Measurements from ENCODE around the gene JMJD1C.
"Not testable (repeated sequence)": the region's sequence is repeated elsewhere in the genome, so short reads cannot be mapped to it uniquely, and the experiment has no call there.

Gene JMJD1C

DNA sequence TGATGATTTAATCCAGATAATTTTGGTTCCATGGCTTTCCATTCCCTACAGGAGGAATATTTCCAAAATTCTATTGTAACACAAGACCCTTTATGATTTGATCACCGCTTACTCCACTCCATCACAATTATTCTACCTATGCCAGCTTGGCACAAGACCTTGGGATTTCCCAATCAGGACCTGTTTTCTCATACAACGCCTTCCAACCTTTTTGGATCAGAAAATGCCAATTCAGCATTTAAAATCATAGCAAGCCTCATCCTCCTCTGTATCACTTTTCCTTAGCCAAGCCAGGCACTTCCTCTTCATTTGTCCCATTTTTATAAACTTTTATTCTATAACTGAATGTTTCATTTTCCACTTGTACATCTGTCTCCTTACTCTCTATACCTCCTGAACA is 100.9 kb downstream of the JMJD1C start:
- DNase-seq (ENCODE audit: low read depth in 1 of 2, low spot score in 1 of 2) = no peak

GRCh38 chr10:63363951-63364350 is 101.8 kb downstream of the JMJD1C start:
- no peak for DNase-seq (ENCODE audit: low read depth in 1 of 2, low spot score in 1 of 2)

DNA sequence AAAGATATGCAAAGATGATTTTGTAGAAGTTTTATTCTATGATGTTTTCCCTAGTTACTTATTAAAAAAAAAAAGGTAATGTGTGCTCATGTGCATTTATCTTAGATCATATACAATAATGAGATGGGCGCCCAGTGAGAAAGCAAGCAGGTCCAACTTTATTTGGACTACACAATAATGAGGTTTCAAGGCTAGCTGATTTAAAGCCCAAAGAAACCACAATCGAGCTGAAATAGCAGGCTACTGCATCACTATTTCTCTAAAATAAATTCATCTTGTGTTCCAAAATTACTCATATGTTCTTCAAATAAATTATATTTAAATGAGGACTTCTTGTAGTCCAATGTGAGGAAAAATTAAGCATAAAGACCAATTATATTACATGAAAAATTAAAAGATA is 110.1 kb downstream of the JMJD1C start:
- no peak for DNase-seq (ENCODE audit: low read depth in 1 of 2, low spot score in 1 of 2)

- no peak for DNase-seq (ENCODE audit: low read depth in 1 of 2, low spot score in 1 of 2)
Observed at GRCh38 chr10:63352976-63353375, 112.8 kb downstream of the JMJD1C start.

DNA sequence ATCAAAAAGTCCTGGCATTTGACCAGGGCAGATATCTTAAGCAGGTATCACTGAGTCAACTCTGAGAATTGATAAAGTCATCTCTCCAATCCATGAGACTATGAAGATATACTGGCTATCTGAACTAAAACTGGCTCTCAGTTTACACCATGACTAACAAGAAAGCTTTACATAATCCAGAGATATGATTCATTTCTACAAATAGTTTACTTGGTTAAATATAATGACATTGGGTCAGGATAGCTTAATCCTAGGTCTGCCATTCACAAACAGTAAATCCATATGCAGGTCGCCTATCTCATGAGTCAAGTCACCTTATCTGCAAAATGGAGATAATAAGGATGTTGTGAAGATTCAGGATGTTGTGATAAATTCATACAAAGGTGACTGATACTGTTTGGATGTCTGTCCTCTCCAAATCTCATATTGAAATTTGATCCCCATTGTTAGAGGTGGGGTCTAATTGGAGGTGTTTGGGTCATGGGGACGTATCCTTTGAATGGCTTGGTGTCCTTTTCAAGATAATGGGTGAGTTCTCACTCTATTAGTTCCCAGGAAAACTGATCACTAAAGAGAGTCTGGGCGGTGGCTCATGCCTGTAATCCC is 117.4 kb downstream of the JMJD1C start:
- no peak for DNase-seq (ENCODE audit: low read depth in 1 of 2, low spot score in 1 of 2)

GRCh38 chr10:63346015-63346441 is 119.7 kb downstream of the JMJD1C start:
- no peak for DNase-seq (ENCODE audit: low read depth in 1 of 2, low spot score in 1 of 2)

GRCh38 chr10:63344269-63344668 is 121.5 kb downstream of the JMJD1C start:
- no peak for DNase-seq (ENCODE audit: low read depth in 1 of 2, low spot score in 1 of 2)

- no peak for DNase-seq (ENCODE audit: low read depth in 1 of 2, low spot score in 1 of 2)
Observed at GRCh38 chr10:63343476-63343875, 122.3 kb downstream of the JMJD1C start.

- DNase-seq (ENCODE audit: low read depth in 1 of 2, low spot score in 1 of 2) = not testable (repeated sequence)
Observed at GRCh38 chr10:63339640-63340039, 126.1 kb downstream of the JMJD1C start.

DNA sequence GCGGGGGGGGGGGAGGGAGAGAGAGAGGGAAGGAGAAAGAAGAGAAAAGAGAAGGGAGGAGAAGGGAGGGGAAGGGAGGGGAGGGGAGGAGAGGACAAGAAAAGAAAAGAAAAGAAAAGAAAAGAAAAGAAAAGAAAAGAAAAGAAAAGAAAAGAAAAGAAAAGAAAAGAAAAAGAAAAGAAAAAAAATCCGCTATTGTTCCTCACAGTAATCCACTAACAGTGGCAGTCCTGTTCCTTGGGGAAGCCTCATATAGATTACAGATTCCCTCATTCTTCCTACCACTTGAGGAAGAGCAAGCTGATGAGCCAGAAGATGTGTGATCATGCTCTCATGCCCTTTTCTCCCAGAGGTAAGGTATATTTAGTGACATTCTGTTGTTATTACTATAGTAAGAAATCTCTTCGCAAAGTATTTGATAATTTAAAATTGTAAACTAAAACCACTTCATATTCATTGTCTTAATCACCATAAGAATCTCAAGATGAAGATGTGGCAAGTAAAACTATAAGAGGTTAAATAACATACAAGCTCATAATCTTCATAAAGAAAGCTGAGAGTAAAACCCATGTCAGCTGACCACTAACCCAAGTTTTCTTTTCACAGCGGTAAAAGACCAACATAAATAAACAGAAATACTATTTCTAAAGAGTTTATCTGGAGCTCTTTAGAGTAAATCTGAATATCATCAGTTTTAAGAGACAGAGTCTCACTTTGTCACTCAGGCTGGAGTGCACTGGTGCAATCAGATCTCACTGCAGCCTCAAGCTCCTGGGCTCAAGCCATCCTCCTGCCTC is 128.1 kb downstream of the JMJD1C start:
- no peak for DNase-seq (ENCODE audit: low read depth in 1 of 2, low spot score in 1 of 2)

- no peak for DNase-seq (ENCODE audit: low read depth in 1 of 2, low spot score in 1 of 2)
Observed at GRCh38 chr10:63331586-63331985, 134.2 kb downstream of the JMJD1C start.

DNA sequence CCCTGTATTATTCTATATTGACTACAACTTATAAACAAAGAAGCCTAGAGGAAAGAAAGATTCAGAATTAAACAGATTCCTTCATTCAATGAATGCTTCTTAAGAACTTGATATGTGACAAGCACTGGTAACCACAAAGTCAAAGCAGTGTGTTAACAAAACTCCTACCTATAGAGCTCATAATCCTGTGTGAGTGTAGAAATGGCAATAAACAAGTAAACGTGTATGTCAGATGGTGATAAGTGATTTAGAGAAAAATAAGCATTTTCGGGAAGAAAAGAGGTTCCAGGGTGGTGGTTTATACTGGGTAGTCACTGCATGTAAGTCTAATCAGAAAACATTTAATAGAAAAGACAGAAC is 141.3 kb downstream of the JMJD1C start:
- no peak for DNase-seq (ENCODE audit: low read depth in 1 of 2, low spot score in 1 of 2)

DNA sequence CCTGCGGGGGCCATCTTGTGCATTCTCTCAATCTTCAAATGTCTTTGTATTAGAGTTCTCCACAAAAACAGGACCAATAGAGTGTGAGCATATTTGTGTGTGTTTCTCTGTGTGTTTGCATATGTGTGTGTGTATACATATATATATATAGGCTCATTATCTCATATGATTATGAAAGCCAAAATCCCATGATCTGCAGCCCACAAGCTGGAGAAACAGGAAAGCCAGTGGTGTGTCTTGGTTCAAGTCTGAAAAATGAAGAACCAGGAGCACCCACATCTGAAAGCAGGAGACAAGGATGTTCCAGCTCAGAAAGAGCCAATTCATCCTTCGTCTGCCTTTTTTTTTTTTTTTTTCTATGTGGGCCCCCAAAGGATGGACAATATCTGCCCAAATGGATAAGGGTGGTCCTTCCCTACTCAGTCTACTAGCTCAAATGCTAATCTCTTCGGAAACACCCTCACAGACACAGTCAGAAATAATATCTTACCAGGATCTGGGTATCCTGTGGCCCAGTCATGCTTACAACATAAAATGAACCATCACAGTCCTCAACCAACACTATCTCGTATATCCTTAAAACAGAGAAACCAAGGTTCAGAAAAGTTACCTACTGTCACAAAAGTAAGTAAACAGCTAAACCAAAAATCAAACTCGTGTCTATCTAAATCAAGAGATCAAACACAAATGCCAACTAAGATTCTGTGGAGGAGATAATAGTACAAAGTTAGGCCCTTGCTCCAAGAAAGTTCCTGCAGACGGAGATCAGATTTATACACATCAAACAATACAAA is 141.9 kb downstream of the JMJD1C start:
- DNase-seq (ENCODE audit: low read depth in 1 of 2, low spot score in 1 of 2) = no peak

GRCh38 chr10:63320683-63321082 is 145.1 kb downstream of the JMJD1C start:
- DNase-seq (ENCODE audit: low read depth in 1 of 2, low spot score in 1 of 2) = no peak

GRCh38 chr10:63319231-63319630 is 146.5 kb downstream of the JMJD1C start:
- DNase-seq (ENCODE audit: low read depth in 1 of 2, low spot score in 1 of 2) = no peak

- DNase-seq (ENCODE audit: low read depth in 1 of 2, low spot score in 1 of 2) = no peak
Observed at GRCh38 chr10:63318491-63318890, 147.3 kb downstream of the JMJD1C start.

DNA sequence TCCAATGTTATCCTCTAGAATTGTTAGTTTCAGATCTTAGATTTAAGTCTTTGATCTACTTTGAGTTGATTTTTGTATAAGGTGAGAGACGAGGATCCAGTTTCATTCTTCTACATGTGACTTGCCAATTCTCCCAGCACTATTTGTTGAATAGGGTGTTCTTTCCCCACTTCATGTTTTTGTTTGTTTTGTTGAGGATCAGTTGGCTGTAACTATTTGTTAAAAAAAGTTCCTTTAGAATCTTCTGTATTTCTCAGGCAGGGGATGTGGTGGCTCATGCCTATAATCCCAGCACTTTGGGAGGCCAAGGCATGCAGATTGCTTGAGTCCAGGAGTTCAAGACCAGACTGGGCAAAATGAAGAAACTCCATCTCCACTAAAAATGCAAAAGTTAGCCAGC is 151.8 kb downstream of the JMJD1C start:
- no peak for DNase-seq (ENCODE audit: low read depth in 1 of 2, low spot score in 1 of 2)

DNA sequence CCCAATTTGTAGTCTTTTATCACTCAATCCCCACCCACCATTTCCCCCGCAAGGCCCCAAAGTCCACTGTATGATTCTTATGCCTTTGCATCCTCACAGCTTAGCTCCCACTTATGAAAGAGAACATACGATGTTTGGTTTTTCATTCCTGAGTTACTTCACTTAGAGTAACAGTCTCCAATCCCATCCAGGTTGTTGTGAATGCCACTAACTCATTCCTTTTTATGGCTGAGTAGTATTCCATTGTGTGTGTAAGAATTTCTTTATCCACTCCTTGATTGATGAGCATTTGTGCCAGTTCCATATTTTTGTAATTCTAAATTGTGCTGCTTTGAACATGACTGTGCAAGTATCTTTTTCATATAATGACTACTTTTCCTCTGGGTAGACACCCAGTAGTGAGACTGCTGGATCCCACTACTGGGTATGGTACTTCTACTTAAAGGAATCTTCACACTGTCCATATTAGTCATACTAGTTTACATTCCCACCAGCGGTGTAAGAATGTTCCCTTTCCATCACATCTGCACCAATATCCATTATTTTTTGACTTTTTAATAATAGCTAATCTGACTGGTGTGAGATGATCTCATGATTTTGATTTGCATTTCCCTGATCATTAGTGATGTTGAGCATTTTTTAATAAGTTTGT is 152.6 kb downstream of the JMJD1C start:
- no peak for DNase-seq (ENCODE audit: low read depth in 1 of 2, low spot score in 1 of 2)

DNA sequence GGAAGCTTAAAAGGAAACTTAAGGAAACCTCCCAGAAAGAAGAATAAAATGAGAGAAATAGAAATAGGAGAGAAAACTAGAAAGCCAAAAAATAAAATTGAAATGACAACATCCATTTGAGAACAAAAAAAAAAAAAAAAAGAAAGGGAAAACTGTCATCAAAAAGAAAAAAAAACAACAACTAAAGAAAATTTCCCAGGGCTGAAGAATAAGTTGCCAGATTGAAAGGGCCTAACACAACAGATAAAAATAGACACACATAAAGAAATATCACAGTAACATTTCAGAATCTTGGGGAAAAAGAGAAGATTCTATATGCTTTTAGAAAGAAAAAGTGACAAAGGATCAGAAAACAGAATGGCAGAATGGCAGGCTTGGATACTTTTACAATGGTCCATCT is 157.1 kb downstream of the JMJD1C start:
- no peak for DNase-seq (ENCODE audit: low read depth in 1 of 2, low spot score in 1 of 2)

- DNase-seq (ENCODE audit: low read depth in 1 of 2, low spot score in 1 of 2) = no peak
Observed at GRCh38 chr10:63304146-63304545, 161.6 kb downstream of the JMJD1C start.

- DNase-seq (ENCODE audit: low read depth in 1 of 2, low spot score in 1 of 2) = no peak
Observed at GRCh38 chr10:63300801-63301200, 165.0 kb downstream of the JMJD1C start.

DNA sequence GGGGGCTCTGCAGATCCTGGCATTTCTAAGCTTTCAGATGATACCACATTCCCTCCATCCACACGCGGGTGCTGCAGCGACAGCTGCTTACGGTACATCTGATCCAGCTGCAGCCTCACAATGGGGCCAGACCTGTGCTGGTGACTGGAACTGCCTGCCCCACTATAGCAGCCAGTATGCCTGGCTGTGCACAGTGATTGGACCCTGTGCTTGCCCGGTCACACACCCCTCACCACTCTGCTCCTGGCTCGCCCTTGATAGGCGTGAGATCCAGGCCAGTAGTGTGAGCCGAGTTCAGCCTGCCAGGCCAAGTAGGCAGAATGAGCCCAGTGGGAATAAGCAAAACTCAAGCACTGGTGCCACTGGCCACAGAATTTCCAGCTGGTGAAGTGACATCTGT is 167.8 kb downstream of the JMJD1C start:
- no peak for DNase-seq (ENCODE audit: low read depth in 1 of 2, low spot score in 1 of 2)
